Adrenal gland (tissue), 5 donors: ENCODE results near the gene IL17RA.

Experiments used
- CTCF ChIP-seq, 6 experiments: fragments of 450-650 bp in 4 of 6; fragments of 200-600 bp in 2 of 6; sonication (generic) in 1 of 6; IDR thresholded peaks; 1 replicate in 5 of 6; 2 replicates in 1 of 6; pipeline versions ENCODE4 v1.5.1 to v1.8.0; 2016 to 2021; ENCODE audit warnings: antibody characterized with exemption in 6 of 6, mild to moderate bottlenecking in 2 of 6, moderate library complexity in 1 of 6
- POLR2A ChIP-seq, 2 donors: fragments of 450-650 bp; IDR thresholded peaks; one replicate each; pipeline ENCODE4 v1.6.1; 2017; ENCODE audit warnings: antibody characterized with exemption in 2 of 2, mild to moderate bottlenecking in 2 of 2, moderate library complexity in 1 of 2
- donor health status: DM: no; HTN: no; CAD: no.

- TF ChIP-seq POLR2A (IDR thresholded peaks at IDR 0.05), result no peak
- no peak for TF ChIP-seq CTCF (IDR thresholded peaks at IDR 0.05)
Observed at GRCh38 chr22:17060126-17060525, 24.7 kb upstream of the IL17RA start.
